Kidney (tissue), 14 donors: ENCODE measurements around the gene GARIN5B. TPM values are rescaled to one million over a fixed set of nuclear protein-coding genes. Genes with fewer than 3 reads are reported as not detected.

Source experiments
- DNase-seq, 5 donors: peaks; one replicate each; pipeline ENCODE4 v3.0.0-alpha.2; 2013 to 2020
- FAIRE-seq: peaks from 2 replicates; lab custom pipeline; 2012; peaks lifted over from hg19 to GRCh38; lab: Jason Lieb, UNC
- H3K27ac ChIP-seq, 2 donors: one replicate each; pipeline ENCODE4 v1.7.0; 2013; ENCODE audit warnings: low read depth in 2 of 2, low read length in 2 of 2, inconsistent platforms in 1 of 2
- H3K27me3 ChIP-seq: one replicate; pipeline ENCODE4 v1.7.1; 2013; ENCODE audit warnings: low read length, inconsistent platforms; ENCODE audit not compliant: control insufficient read depth, insufficient read depth
- H3K36me3 ChIP-seq, 3 donors: one replicate each; pipeline versions ENCODE4 v1.7.0 to v1.7.1; 2013; ENCODE audit warnings: low read length in 3 of 3, control low read depth in 1 of 3, inconsistent platforms in 1 of 3; ENCODE audit not compliant: insufficient read depth in 3 of 3, control insufficient read depth in 2 of 3
- H3K4me1 ChIP-seq, 3 donors: one replicate each; pipeline versions ENCODE4 v1.7.0 to v1.7.1; 2013; ENCODE audit warnings: low read length in 3 of 3, inconsistent platforms in 1 of 3, low read depth in 1 of 3; ENCODE audit not compliant: control insufficient read depth in 2 of 3, insufficient read depth in 2 of 3
- H3K4me3 ChIP-seq, 3 donors: one replicate each; pipeline versions ENCODE4 v1.7.0 to v1.8.1; 2013; ENCODE audit warnings: low read length in 3 of 3, control low read depth in 1 of 3, inconsistent platforms in 1 of 3
- H3K9ac ChIP-seq, 3 donors: one replicate each; pipeline versions ENCODE4 v1.7.0 to v1.7.1; 2013; ENCODE audit warnings: low read length in 3 of 3, control low read depth in 1 of 3, inconsistent platforms in 1 of 3
- H3K9me3 ChIP-seq, 3 donors: one replicate each; pipeline versions ENCODE4 v1.7.0 to v1.7.1; 2013; ENCODE audit warnings: low read length in 3 of 3, control low read depth in 1 of 3, inconsistent platforms in 1 of 3; ENCODE audit not compliant: control insufficient read depth in 2 of 3, insufficient read depth in 1 of 3
- CTCF ChIP-seq: IDR thresholded peaks from 3 replicates; pipeline ENCODE4 v1.5.1; 2012; ENCODE audit warnings: mild to moderate bottlenecking, moderate library complexity, borderline replicate concordance; ENCODE audit not compliant: insufficient read depth; ENCODE audit errors: extremely low read depth
- intact Hi-C: fragments of 100-400 bp; cut with DNase I; formaldehyde crosslinking; loops from one replicate; pipeline ENCODE4 v1.11.1; 2022
- polyA plus RNA-seq: library from polyadenylated mRNA; stranded (reverse); fragments of 350-450 nt; fragmentation: Illumina TruSeq; extraction: RNeasy Lipid Tissue Mini Kit (QIAGEN cat#74804); gene quantifications from one replicate; pipeline ENCODE4 v1.2.3, GENCODE V29; 2014; ENCODE audit warnings: low read depth, low replicate concordance; ENCODE audit not compliant: insufficient read depth
- total RNA-seq: library from RNA; stranded (reverse); fragmentation: NEBNext Ultra II Directional; extraction: Animal tissue kit (Norgen Biotek cat#: 25700); gene quantifications from one replicate; pipeline ENCODE4 v1.2.1, GENCODE V29; 2021
- donor health status: control.
- donor health status: control.
- donor health status: control.
- donor health status: control.
- donor health status: control.
- donor health status: DM: yes; HTN: yes; CAD: no.
- donor health status: Normal renal cell carcinoma (clear cell type).

GARIN5B gene
- total and polyA plus RNA-seq, 2 donors from 2014 or later: not detected

DNA sequence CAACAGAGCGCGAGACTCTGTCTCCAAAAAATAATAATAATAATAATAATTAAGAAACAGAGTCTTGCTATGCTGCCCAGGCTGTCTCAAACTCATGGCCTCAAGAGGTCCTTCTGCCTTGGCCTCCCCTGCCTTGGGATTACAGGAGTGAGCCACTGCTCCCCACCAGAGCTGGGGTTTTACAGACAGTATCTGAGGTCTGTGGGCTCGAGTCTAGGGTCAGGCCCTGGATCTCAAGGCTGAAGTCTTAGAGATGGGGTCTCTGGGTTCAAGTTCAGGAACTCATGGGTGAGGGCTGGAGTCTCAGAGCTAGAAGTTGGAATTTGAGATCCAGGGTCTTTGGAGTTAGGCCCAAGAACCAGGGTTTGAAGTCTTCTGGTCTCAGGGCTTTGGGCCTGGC lies 3.7 kb upstream of the GARIN5B start:
- intact Hi-C loops: no loop called here
- H3K9ac ChIP-seq: no peak overlapping the region
- no peak for TF ChIP-seq CTCF
- H3K36me3 ChIP-seq: no peaks in the 10 kb centered on the region
- H3K9me3 ChIP-seq: no peaks in the 10 kb centered on the region
- peaks cover 0 to 2% (median 0%) of the 10 kb centered on the region in 3 donors for H3K4me1 ChIP-seq
- peaks cover 7% of the 10 kb centered on the region for H3K27me3 ChIP-seq
- no peak for FAIRE-seq
- DNase-seq: no peak
- H3K4me3 ChIP-seq: no peak overlapping the region
- no peak overlapping the region for H3K27ac ChIP-seq

DNA sequence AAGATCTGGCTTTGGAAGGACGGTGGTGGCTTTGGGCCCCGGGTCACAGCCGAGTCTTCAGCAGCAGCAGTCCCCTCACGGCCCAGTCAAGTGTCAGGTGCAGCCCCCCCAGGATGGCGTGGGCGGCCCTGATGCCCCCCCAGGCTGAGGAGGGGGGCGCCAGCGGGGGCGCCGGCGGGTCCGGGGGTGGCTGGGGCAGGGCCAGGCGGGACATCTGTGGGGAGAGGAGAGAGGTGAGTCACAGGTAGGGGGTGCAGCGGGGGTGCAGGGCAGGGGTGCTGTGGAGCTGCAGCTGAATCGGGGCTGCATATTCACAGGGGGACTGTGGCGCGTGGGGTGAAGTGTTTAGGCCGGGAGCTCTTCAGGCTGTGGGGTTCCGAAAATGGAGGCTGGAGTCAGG lies 2.9 kb upstream of the GARIN5B start:
- no peak for DNase-seq
- FAIRE-seq: no peak

DNA sequence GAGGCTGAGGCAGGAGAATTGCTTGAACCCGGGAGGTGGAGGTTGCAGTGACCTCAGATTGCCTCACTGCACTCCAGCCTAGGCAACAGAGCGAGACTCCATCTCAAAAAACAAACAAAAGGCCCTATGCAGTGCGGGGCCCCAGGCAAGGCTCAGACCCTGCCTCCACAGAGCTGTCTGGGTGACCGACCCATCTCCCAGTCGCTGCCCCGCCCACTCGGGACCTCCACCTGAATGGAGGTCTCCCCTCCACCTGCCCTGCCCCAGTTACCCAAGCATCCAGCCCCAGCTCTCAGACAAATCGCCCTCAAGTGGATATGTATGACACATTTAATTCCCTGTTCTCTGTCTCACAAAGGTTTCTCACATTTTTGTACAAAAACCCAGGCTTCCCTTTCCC lies 2.2 kb upstream of the GARIN5B start:
- DNase-seq (peak in 1 of 5 donors; percentile 34), FAIRE-seq (no peak)
- Histone ChIP-seq H3K27me3 (no peaks in the 10 kb centered on the region), H3K36me3 (no peaks in the 10 kb centered on the region), H3K4me3 (no peak overlapping the region), H3K9ac (no peak overlapping the region), H3K4me1 (peaks cover 0 to 2% (median 0%) of the 10 kb centered on the region in 3 donors), H3K9me3 (no peaks in the 10 kb centered on the region), H3K27ac (no peak overlapping the region)
- intact Hi-C loops: no loop called here
- TF ChIP-seq CTCF: no peak

More for the DNA sequence above, 2.9 kb upstream of the GARIN5B start:
- Histone ChIP-seq H3K9ac (no peak overlapping the region), H3K27me3 (peaks cover 4% of the 10 kb centered on the region), H3K27ac (no peak overlapping the region), H3K4me3 (no peak overlapping the region), H3K9me3 (no peaks in the 10 kb centered on the region), H3K36me3 (no peaks in the 10 kb centered on the region), H3K4me1 (peaks cover 0 to 2% (median 0%) of the 10 kb centered on the region in 3 donors)
- no peak for TF ChIP-seq CTCF
- intact Hi-C loops: no loop called here
